Fibroblast of lung (primary cell): ENCODE measurements around the gene UCHL3. TPM values are rescaled to one million over a fixed set of nuclear protein-coding genes. Genes with fewer than 3 reads are reported as not detected.

ENCODE experiments used
- DNase-seq, 2 donors: peaks; one replicate each; pipeline versions ENCODE4 v3.0.0 to v3.0.0-alpha.2; 2010; ENCODE audit warnings: low read depth in 2 of 2
- H2AFZ ChIP-seq: 2 replicates; pipeline ENCODE4 v1.5.1; 2012; ENCODE audit warnings: low read length, control low read depth, inconsistent platforms
- H3K27ac ChIP-seq: 2 replicates; pipeline ENCODE4 v1.5.1; 2011; ENCODE audit warnings: low read length, control low read depth; ENCODE audit not compliant: insufficient read depth
- H3K27me3 ChIP-seq: 2 replicates; pipeline ENCODE4 v1.5.1; 2011; ENCODE audit warnings: mild to moderate bottlenecking, low read length; ENCODE audit not compliant: control insufficient read depth, insufficient read depth
- H3K36me3 ChIP-seq: 2 replicates; pipeline ENCODE4 v1.5.1; 2011; ENCODE audit warnings: low read length; ENCODE audit not compliant: control insufficient read depth, insufficient read depth
- H3K4me1 ChIP-seq: 2 replicates; pipeline ENCODE4 v1.5.1; 2011; ENCODE audit warnings: low read length; ENCODE audit not compliant: control insufficient read depth, insufficient read depth; ENCODE audit errors: extremely low read depth
- H3K4me2 ChIP-seq: 2 replicates; pipeline ENCODE4 v1.5.1; 2011; ENCODE audit warnings: low read length, control low read depth; ENCODE audit not compliant: insufficient read depth; ENCODE audit errors: extremely low read depth
- H3K4me3 ChIP-seq, 4 experiments: fragments of 200-600 bp in 1 of 4; sonication (generic) in 1 of 4; replicated peaks in 1 of 4; 2 replicates each; pipeline ENCODE4 v1.5.1; 2011 to 2016; ENCODE audit warnings: low read length in 4 of 4, low read depth in 3 of 4, mild to moderate bottlenecking in 3 of 4, control low read depth in 2 of 4, inconsistent platforms in 1 of 4, mixed read lengths in 1 of 4; ENCODE audit not compliant: insufficient read depth in 1 of 4; ENCODE audit errors: control extremely low read depth in 1 of 4
- H3K79me2 ChIP-seq: 2 replicates; pipeline ENCODE4 v1.5.1; 2012; ENCODE audit warnings: mild to moderate bottlenecking, low read length, inconsistent platforms; ENCODE audit not compliant: control insufficient read depth, insufficient read depth
- H3K9ac ChIP-seq: 2 replicates; pipeline ENCODE4 v1.5.1; 2011; ENCODE audit warnings: mild to moderate bottlenecking, low read length, control low read depth; ENCODE audit not compliant: insufficient read depth
- H3K9me3 ChIP-seq: 2 replicates; pipeline ENCODE4 v1.5.1; 2012; ENCODE audit warnings: low read depth, low read length; ENCODE audit not compliant: control insufficient read depth, insufficient read depth
- H4K20me1 ChIP-seq: 2 replicates; pipeline ENCODE4 v1.5.1; 2011; ENCODE audit warnings: low read length; ENCODE audit not compliant: control insufficient read depth, insufficient read depth; ENCODE audit errors: extremely low read depth
- EZH2 ChIP-seq: IDR thresholded peaks from 2 replicates; pipeline ENCODE4 v1.5.1; 2012; ENCODE audit warnings: low read length, control low read depth, mild to moderate bottlenecking; ENCODE audit errors: missing control alignments
- polyA plus RNA-seq, 2 donors: library from polyadenylated mRNA; depleted of rRNA in 1 of 2; stranded (reverse) in 1 of 2; unstranded in 1 of 2; fragments of >200 nt; gene quantifications; 2 replicates each; pipeline ENCODE4 v1.2.1, GENCODE V29; 2011 to 2012; ENCODE audit warnings: missing spikeins in 1 of 2
- total RNA-seq: library from RNA; depleted of rRNA; stranded (reverse); fragments of >200 nt; gene quantifications from 2 replicates; pipeline ENCODE4 v1.2.1, GENCODE V29; 2014
- TF ChIP-seq, protein P1 (sequence below), 2 donors: IDR thresholded peaks in 1 of 2; conservative IDR thresholded peaks in 1 of 2; 1 replicate in 1 of 2; 2 replicates in 1 of 2; pipeline ENCODE4 v1.5.1; 2011 to 2012; ENCODE audit warnings: low read length in 2 of 2, control low read depth in 1 of 2, inconsistent platforms in 1 of 2, low read depth in 1 of 2, mild to moderate bottlenecking in 1 of 2

The UCHL3 gene
- total and polyA plus RNA-seq, 2 donors (not counting 1 experiment from before 2014, with no cell fraction given), result 30.9 to 81.9 TPM

- Histone ChIP-seq H3K27ac (no peak overlapping the region), H2AFZ (no peak overlapping the region), H3K9me3 (no peaks in the 10 kb centered on the region), H3K4me3 (no peak overlapping the region), H3K79me2 (peaks cover 11% of the 10 kb centered on the region), H3K4me2 (no peak overlapping the region), H3K4me1 (peaks cover 8% of the 10 kb centered on the region), H3K9ac (no peak overlapping the region), H4K20me1 (no peaks in the 10 kb centered on the region), H3K27me3 (no peaks in the 10 kb centered on the region), H3K36me3 (peaks cover 3% of the 10 kb centered on the region)
- no peak for DNase-seq
- TF ChIP-seq, protein P1, sequence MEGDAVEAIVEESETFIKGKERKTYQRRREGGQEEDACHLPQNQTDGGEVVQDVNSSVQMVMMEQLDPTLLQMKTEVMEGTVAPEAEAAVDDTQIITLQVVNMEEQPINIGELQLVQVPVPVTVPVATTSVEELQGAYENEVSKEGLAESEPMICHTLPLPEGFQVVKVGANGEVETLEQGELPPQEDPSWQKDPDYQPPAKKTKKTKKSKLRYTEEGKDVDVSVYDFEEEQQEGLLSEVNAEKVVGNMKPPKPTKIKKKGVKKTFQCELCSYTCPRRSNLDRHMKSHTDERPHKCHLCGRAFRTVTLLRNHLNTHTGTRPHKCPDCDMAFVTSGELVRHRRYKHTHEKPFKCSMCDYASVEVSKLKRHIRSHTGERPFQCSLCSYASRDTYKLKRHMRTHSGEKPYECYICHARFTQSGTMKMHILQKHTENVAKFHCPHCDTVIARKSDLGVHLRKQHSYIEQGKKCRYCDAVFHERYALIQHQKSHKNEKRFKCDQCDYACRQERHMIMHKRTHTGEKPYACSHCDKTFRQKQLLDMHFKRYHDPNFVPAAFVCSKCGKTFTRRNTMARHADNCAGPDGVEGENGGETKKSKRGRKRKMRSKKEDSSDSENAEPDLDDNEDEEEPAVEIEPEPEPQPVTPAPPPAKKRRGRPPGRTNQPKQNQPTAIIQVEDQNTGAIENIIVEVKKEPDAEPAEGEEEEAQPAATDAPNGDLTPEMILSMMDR (conservative IDR thresholded peaks at IDR 0.05 in 1 of 2, IDR thresholded peaks at IDR 0.05 in 1 of 2; ENCODE audit: low read depth in 1 of 2, low read length in 2 of 2), result no peak
- no peak for TF ChIP-seq EZH2
These were observed 79.2 kb downstream of the UCHL3 start for GRCh38 chr13:75628801-75629200.

GRCh38 chr13:75633285-75633684 is 83.7 kb downstream of the UCHL3 start:
- peak overlapping the region; percentile 60 for H3K27ac ChIP-seq
- H4K20me1 ChIP-seq, result no peaks in the 10 kb centered on the region
- H2AFZ ChIP-seq, result no peak overlapping the region
- peak; percentile 71 to 96 for DNase-seq
- H3K4me2 ChIP-seq, result no peak overlapping the region
- H3K9ac ChIP-seq, result no peak overlapping the region
- no peak for TF ChIP-seq EZH2
- TF ChIP-seq, protein P1 (conservative IDR thresholded peaks at IDR 0.05 in 1 of 2, IDR thresholded peaks at IDR 0.05 in 1 of 2; ENCODE audit: low read depth in 1 of 2, low read length in 2 of 2), result no peak
- H3K9me3 ChIP-seq, result no peaks in the 10 kb centered on the region
- H3K4me3 ChIP-seq, result no peak overlapping the region
- peaks cover 5% of the 10 kb centered on the region for H3K4me1 ChIP-seq
- peaks cover 3% of the 10 kb centered on the region for H3K36me3 ChIP-seq
- H3K79me2 ChIP-seq, result peaks cover 37% of the 10 kb centered on the region
- H3K27me3 ChIP-seq, result no peaks in the 10 kb centered on the region

- Histone ChIP-seq H3K79me2 (peaks cover 54% of the 10 kb centered on the region), H4K20me1 (no peaks in the 10 kb centered on the region), H3K4me2 (peak overlapping the region; percentile 77), H3K36me3 (peaks cover 3% of the 10 kb centered on the region), H3K9me3 (no peaks in the 10 kb centered on the region), H3K27me3 (no peaks in the 10 kb centered on the region), H3K4me3 (peak overlapping the region; percentile 16 to 92 (median 52)), H3K4me1 (peaks cover 8% of the 10 kb centered on the region), H3K27ac (peak overlapping the region; percentile 57), H3K9ac (peak overlapping the region; percentile 64), H2AFZ (peak overlapping the region; percentile 52)
- no peak for TF ChIP-seq EZH2
- TF ChIP-seq, protein P1 (conservative IDR thresholded peaks at IDR 0.05 in 1 of 2, IDR thresholded peaks at IDR 0.05 in 1 of 2; ENCODE audit: low read depth in 1 of 2, low read length in 2 of 2), result no peak
- peak in 1 of 2 donors; percentile 39 for DNase-seq
These were observed 85.7 kb downstream of the UCHL3 start for GRCh38 chr13:75635101-75635827.
